OCI-LY7 (cell line): ENCODE measurements around the gene FASTK. TPM values are rescaled to one million over a fixed set of nuclear protein-coding genes. Genes with fewer than 3 reads are reported as not detected.

Experiments used
- BruUV-seq: library from RNA; stranded (reverse); fragments of 400-500 nt; replicated peaks from 2 replicates; lab custom pipeline; 2021; lab: Mats Ljungman, UMichigan
- CTCF ChIA-PET: fragments of 300-600 bp; sonication (Branson Sonifier 250); formaldehyde crosslinking; loops from one replicate; lab custom pipeline; 2022; ENCODE audit warnings: antibody characterized with exemption; ENCODE audit not compliant: unreplicated experiment; lab: Charles Lee
- POLR2A ChIA-PET: fragments of 300-600 bp; sonication (Branson Sonifier 250); formaldehyde crosslinking; loops from one replicate; lab custom pipeline; 2022; ENCODE audit warnings: antibody characterized with exemption; lab: Charles Lee
- DNase-seq: peaks from one replicate; pipeline ENCODE4 v3.0.0-alpha.2; 2015; ENCODE audit warnings: low spot score
- H2AFZ ChIP-seq: fragments of 200-600 bp; sonication (generic), shearing (Covaris generic); 2 replicates; pipeline ENCODE4 v1.6.1; 2014; ENCODE audit warnings: mild to moderate bottlenecking, antibody characterized with exemption, low read length, moderate library complexity
- H3K27ac ChIP-seq: fragments of 200-600 bp; sonication (generic); 2 replicates; pipeline ENCODE4 v1.5.1; 2014; ENCODE audit warnings: mixed run types, low read depth, mild to moderate bottlenecking, moderate library complexity, low read length, inconsistent platforms; ENCODE audit not compliant: poor library complexity, severe bottlenecking
- H3K36me3 ChIP-seq: fragments of 200-600 bp; sonication (generic); 2 replicates; pipeline ENCODE4 v1.6.1; 2014; ENCODE audit warnings: mild to moderate bottlenecking, antibody characterized with exemption, low read length, moderate library complexity, mixed read lengths; ENCODE audit not compliant: insufficient read depth
- H3K4me1 ChIP-seq: fragments of 200-600 bp; sonication (generic); 2 replicates; pipeline ENCODE4 v1.5.1; 2014; ENCODE audit warnings: mild to moderate bottlenecking, low read length; ENCODE audit not compliant: insufficient read depth, poor library complexity, severe bottlenecking
- H3K4me2 ChIP-seq: fragments of 200-600 bp; sonication (generic); 2 replicates; pipeline ENCODE4 v1.6.1; 2014; ENCODE audit warnings: mild to moderate bottlenecking, low read length
- H3K4me3 ChIP-seq: fragments of 200-600 bp; sonication (generic); 2 replicates; pipeline ENCODE4 v1.5.1; 2014; ENCODE audit warnings: mild to moderate bottlenecking, low read depth, low read length; ENCODE audit not compliant: poor library complexity, severe bottlenecking
- H3K79me2 ChIP-seq: fragments of 200-600 bp; sonication (generic); 2 replicates; pipeline ENCODE4 v1.6.1; 2016; ENCODE audit warnings: low read depth, mild to moderate bottlenecking, low read length, moderate library complexity, mixed read lengths; ENCODE audit not compliant: insufficient read depth
- H3K9me2 ChIP-seq: fragments of 200-600 bp; sonication (generic); 2 replicates; pipeline ENCODE4 v1.6.1; 2016; ENCODE audit warnings: mild to moderate bottlenecking, low read length, mixed read lengths; ENCODE audit not compliant: insufficient read depth
- H3K9me3 ChIP-seq: fragments of 200-600 bp; sonication (generic); 2 replicates; pipeline ENCODE4 v1.6.1; 2014; ENCODE audit warnings: mild to moderate bottlenecking, mixed run types, low read length, mixed read lengths
- H4K20me1 ChIP-seq: fragments of 200-600 bp; sonication (generic); 2 replicates; pipeline ENCODE4 v1.6.1; 2014; ENCODE audit warnings: mild to moderate bottlenecking, antibody characterized with exemption, low read length, moderate library complexity, mixed read lengths; ENCODE audit not compliant: insufficient read depth
- EZH2phosphoT487 ChIP-seq: fragments of 200-600 bp; sonication (generic); IDR thresholded peaks from 2 replicates; pipeline ENCODE4 v1.6.1; 2018; ENCODE audit warnings: low read depth, borderline replicate concordance, mild to moderate bottlenecking, mixed run types, antibody characterized with exemption, low read length, moderate library complexity, mixed read lengths
- intact Hi-C: fragments of 100-400 bp; cut with micrococcal nuclease; formaldehyde crosslinking; loops from one replicate; pipeline ENCODE4 v1.10.0; 2022; ENCODE audit not compliant: unreplicated experiment
- total RNA-seq, 2 experiments: library from RNA; depleted of rRNA in 1 of 2; stranded (reverse); fragments of >200 nt in 1 of 2; shearing (Covaris generic) in 1 of 2; gene quantifications; 2 replicates each; pipeline ENCODE4 v1.2.3, GENCODE V29; 2014 to 2022
- TF ChIP-seq, protein P1 (sequence below): fragments of 200-600 bp; sonication (generic); conservative IDR thresholded peaks from 2 replicates; pipeline ENCODE4 v1.5.1; 2014; ENCODE audit warnings: mild to moderate bottlenecking, antibody characterized with exemption, low read length, moderate library complexity, mixed read lengths

Gene FASTK
- total RNA-seq, 2 experiments from 2014 or later: 90.5 to 118 TPM

DNA sequence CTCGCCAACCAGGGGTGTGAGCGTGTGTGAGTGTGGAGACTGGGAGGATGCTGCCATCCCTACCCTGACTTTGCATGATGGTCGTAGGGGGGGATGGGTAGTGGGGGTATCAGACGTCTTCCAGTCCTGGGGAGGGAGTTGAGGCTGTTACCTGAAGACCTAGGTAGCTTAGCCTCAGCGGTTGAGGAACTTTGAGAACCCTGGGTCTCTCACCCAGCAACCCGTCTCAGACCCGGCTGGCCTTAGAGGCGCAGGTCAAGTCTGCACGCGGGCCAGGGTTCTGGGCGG lies 18.6 kb downstream of the FASTK start:
- ChIA-PET CTCF (no interaction called here), POLR2A (no interaction called here)
- Histone ChIP-seq H3K36me3 (peaks cover 29% of the 10 kb centered on the region), H3K79me2 (peaks cover 14% of the 10 kb centered on the region; the same call in 1 of the 2 replicates), H3K4me1 (peaks cover 28% of the 10 kb centered on the region), H3K4me2 (no peak overlapping the region), H3K4me3 (no peak overlapping the region), H4K20me1 (no peaks in the 10 kb centered on the region), H3K27ac (no peak overlapping the region), H2AFZ (no peak overlapping the region), H3K9me3 (no peaks in the 10 kb centered on the region), H3K9me2 (no peaks in the 10 kb centered on the region)
- intact Hi-C loops: no loop called here
- no peak for TF ChIP-seq EZH2phosphoT487
- TF ChIP-seq, protein P1, sequence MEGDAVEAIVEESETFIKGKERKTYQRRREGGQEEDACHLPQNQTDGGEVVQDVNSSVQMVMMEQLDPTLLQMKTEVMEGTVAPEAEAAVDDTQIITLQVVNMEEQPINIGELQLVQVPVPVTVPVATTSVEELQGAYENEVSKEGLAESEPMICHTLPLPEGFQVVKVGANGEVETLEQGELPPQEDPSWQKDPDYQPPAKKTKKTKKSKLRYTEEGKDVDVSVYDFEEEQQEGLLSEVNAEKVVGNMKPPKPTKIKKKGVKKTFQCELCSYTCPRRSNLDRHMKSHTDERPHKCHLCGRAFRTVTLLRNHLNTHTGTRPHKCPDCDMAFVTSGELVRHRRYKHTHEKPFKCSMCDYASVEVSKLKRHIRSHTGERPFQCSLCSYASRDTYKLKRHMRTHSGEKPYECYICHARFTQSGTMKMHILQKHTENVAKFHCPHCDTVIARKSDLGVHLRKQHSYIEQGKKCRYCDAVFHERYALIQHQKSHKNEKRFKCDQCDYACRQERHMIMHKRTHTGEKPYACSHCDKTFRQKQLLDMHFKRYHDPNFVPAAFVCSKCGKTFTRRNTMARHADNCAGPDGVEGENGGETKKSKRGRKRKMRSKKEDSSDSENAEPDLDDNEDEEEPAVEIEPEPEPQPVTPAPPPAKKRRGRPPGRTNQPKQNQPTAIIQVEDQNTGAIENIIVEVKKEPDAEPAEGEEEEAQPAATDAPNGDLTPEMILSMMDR: no peak
- no TSS peak for BruUV-seq
- no peak for DNase-seq

DNA sequence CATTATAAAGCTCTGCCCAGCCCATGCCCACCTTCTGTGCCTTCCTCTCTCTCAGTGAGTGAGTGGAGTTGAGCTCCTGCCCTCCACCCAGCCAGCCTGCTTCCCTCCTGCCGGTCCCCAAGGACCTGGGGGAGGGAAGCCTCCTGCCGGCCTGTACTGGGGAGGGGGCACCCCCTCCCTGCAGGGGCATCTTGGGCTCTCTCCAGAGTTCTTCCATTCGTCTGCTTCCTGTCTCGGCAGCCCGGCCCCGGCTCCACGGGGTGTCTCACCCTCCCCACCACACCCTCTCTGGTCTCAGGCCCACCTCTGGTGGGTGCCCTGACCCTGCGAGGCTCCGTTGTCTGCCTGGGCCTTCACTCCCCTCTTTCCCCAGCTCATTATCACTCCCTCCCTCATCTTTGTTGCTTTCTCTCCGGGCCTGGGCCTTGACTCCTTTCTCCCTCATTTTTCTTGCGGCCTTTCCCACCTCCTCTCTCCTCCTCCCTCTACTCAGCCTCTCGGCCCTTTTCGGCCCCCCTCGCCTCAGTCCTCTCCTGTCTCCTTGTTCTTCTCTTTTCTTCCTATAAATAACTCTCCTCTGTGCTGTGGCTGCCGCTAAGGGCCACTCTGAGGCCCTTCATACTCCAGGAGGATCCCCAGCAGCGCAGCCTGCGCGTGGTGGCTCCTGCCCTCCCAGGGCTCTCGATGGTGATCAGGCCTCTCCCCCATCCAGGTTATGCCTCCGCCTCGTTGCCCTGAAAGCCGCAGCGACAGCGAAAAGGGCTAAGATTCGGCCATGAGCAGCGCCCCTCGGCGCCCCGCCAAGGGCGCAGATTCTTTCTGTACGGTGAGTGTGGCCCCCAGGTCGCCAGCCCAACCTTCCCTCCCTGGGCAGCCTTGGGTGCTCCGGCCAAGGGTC lies 19.1 kb downstream of the FASTK start:
- H3K4me1 ChIP-seq: peaks cover 33% of the 10 kb centered on the region
- H4K20me1 ChIP-seq: no peaks in the 10 kb centered on the region
- ChIA-PET CTCF (no interaction called here), POLR2A (interaction anchor here (0.9 kb wide), 1 partner anchor 33 kb away, joined by 3 read pairs; the partner anchor contains the start of gene ABCB8)
- H2AFZ ChIP-seq: no peak overlapping the region
- H3K9me3 ChIP-seq: no peaks in the 10 kb centered on the region
- DNase-seq: no peak
- no TSS peak for BruUV-seq
- H3K27ac ChIP-seq: no peak overlapping the region
- TF ChIP-seq, protein P1: no peak
- no peak for TF ChIP-seq EZH2phosphoT487
- intact Hi-C loops: no loop called here
- peak overlapping the region; percentile 98 for H3K4me3 ChIP-seq
- H3K79me2 ChIP-seq: peaks cover 14% of the 10 kb centered on the region; the same call in 1 of the 2 replicates
- H3K4me2 ChIP-seq: peak overlapping the region; percentile 98
- H3K9me2 ChIP-seq: no peaks in the 10 kb centered on the region
- peaks cover 23% of the 10 kb centered on the region for H3K36me3 ChIP-seq
